ENCODE results near the gene COX15. TPM values are rescaled to one million over a fixed set of nuclear protein-coding genes. Genes with fewer than 3 reads are reported as not detected.

The COX15 gene
- polyA plus RNA-seq, 1 experiment, result 16.3 TPM

GRCh38 chr10:99765672-99766301, 33.9 kb upstream of the COX15 start:
- TF ChIP-seq CTCF (IDR thresholded peaks at IDR 0.05; ENCODE audit: insufficient read depth, low read depth, low read length), result no peak
- DNase-seq (ENCODE audit: low read depth), result no peak
- Histone ChIP-seq H3K36me3 (ENCODE audit: control insufficient read depth, insufficient read depth, low read length) (no peaks in the 10 kb centered on the region), H3K27me3 (ENCODE audit: control insufficient read depth, insufficient read depth, low read length) (no peaks in the 10 kb centered on the region), H3K4me3 (ENCODE audit: low read depth, low read length) (no peak overlapping the region)
- POLR2A ChIA-PET, result no interaction called here
- CTCF ChIA-PET, result interaction anchor here (1.5 kb wide), 1 partner anchor 34 kb away, joined by 5 read pairs; the partner anchor contains the start of genes COX15 and CUTC

GRCh38 chr10:99761365-99761764, 29.4 kb upstream of the COX15 start:
- no peak for DNase-seq (ENCODE audit: low read depth)
- ChIA-PET CTCF (no interaction called here), POLR2A (no interaction called here)

GRCh38 chr10:99760321-99760720, 28.4 kb upstream of the COX15 start:
- Histone ChIP-seq H3K4me3 (ENCODE audit: low read depth, low read length) (no peak overlapping the region), H3K27me3 (ENCODE audit: control insufficient read depth, insufficient read depth, low read length) (no peaks in the 10 kb centered on the region), H3K36me3 (ENCODE audit: control insufficient read depth, insufficient read depth, low read length) (peaks cover 3% of the 10 kb centered on the region; the same call in 1 of the 2 replicates)
- no peak for TF ChIP-seq CTCF (IDR thresholded peaks at IDR 0.05; ENCODE audit: insufficient read depth, low read depth, low read length)
- CTCF ChIA-PET, result no interaction called here
- no peak for DNase-seq (ENCODE audit: low read depth)
- POLR2A ChIA-PET, result no interaction called here

More at GRCh38 chr10:99761365-99761764, 29.4 kb upstream of the COX15 start:
- no peak for TF ChIP-seq CTCF (IDR thresholded peaks at IDR 0.05; ENCODE audit: insufficient read depth, low read depth, low read length)
- Histone ChIP-seq H3K36me3 (ENCODE audit: control insufficient read depth, insufficient read depth, low read length) (peaks cover 3% of the 10 kb centered on the region; the same call in 1 of the 2 replicates), H3K4me3 (ENCODE audit: low read depth, low read length) (no peak overlapping the region), H3K27me3 (ENCODE audit: control insufficient read depth, insufficient read depth, low read length) (no peaks in the 10 kb centered on the region)

- Histone ChIP-seq H3K27me3 (ENCODE audit: control insufficient read depth, insufficient read depth, low read length) (no peaks in the 10 kb centered on the region), H3K4me3 (ENCODE audit: low read depth, low read length) (no peak overlapping the region), H3K36me3 (ENCODE audit: control insufficient read depth, insufficient read depth, low read length) (peaks cover 3% of the 10 kb centered on the region; the same call in 1 of the 2 replicates)
- TF ChIP-seq CTCF (IDR thresholded peaks at IDR 0.05; ENCODE audit: insufficient read depth, low read depth, low read length), result no peak
- POLR2A ChIA-PET, result no interaction called here
- CTCF ChIA-PET, result no interaction called here
- DNase-seq (ENCODE audit: low read depth), result no peak
Measured at GRCh38 chr10:99758211-99758891, 26.4 kb upstream of the COX15 start.

- TF ChIP-seq CTCF (IDR thresholded peaks at IDR 0.05; ENCODE audit: insufficient read depth, low read depth, low read length), result no peak
- Histone ChIP-seq H3K4me3 (ENCODE audit: low read depth, low read length) (no peak overlapping the region), H3K27me3 (ENCODE audit: control insufficient read depth, insufficient read depth, low read length) (no peaks in the 10 kb centered on the region), H3K36me3 (ENCODE audit: control insufficient read depth, insufficient read depth, low read length) (peaks cover 3% of the 10 kb centered on the region; the same call in 1 of the 2 replicates)
- POLR2A ChIA-PET, result no interaction called here
- CTCF ChIA-PET, result no interaction called here
- no peak for DNase-seq (ENCODE audit: low read depth)
Measured at GRCh38 chr10:99756159-99756558, 24.2 kb upstream of the COX15 start.

Measured in BJ (cell line).